ENCODE results near the gene ZMYND8. TPM values are rescaled to one million over a fixed set of nuclear protein-coding genes. Genes with fewer than 3 reads are reported as not detected.
"Not testable (repeated sequence)": the region's sequence is repeated elsewhere in the genome, so short reads cannot be mapped to it uniquely, and the experiment has no call there.

ZMYND8 gene
- total RNA-seq, 1 donor = 20.3 TPM

- H3K4me3 ChIP-seq (ENCODE audit: low read depth, low read length) = no peak overlapping the region
- DNase-seq (ENCODE audit: low read depth) = peak; percentile 87
- no peak for TF ChIP-seq CTCF (IDR thresholded peaks at IDR 0.05; ENCODE audit: insufficient read depth, low read depth, low read length)
Observed at GRCh38 chr20:47379433-47380150, 23.1 kb upstream of the ZMYND8 start.

- no peak for TF ChIP-seq CTCF (IDR thresholded peaks at IDR 0.05; ENCODE audit: insufficient read depth, low read depth, low read length)
- H3K4me3 ChIP-seq (ENCODE audit: low read depth, low read length) = no peak overlapping the region
- no peak for DNase-seq (ENCODE audit: low read depth)
Observed at GRCh38 chr20:47377122-47377722, 20.7 kb upstream of the ZMYND8 start.

GRCh38 chr20:47376096-47376643 lies 19.7 kb upstream of the ZMYND8 start:
- DNase-seq (ENCODE audit: low read depth) = not testable (repeated sequence)

GRCh38 chr20:47374121-47374520 lies 17.6 kb upstream of the ZMYND8 start:
- not testable (repeated sequence) for DNase-seq (ENCODE audit: low read depth); H3K4me3 ChIP-seq (ENCODE audit: low read depth, low read length)

More at GRCh38 chr20:47376096-47376643, 19.7 kb upstream of the ZMYND8 start:
- H3K4me3 ChIP-seq (ENCODE audit: low read depth, low read length) = not testable (repeated sequence)

GRCh38 chr20:47373206-47373733 lies 16.8 kb upstream of the ZMYND8 start:
- TF ChIP-seq CTCF (IDR thresholded peaks at IDR 0.05; ENCODE audit: insufficient read depth, low read depth, low read length) = no peak
- no peak overlapping the region for H3K4me3 ChIP-seq (ENCODE audit: low read depth, low read length)
- DNase-seq (ENCODE audit: low read depth) = no peak

- DNase-seq (ENCODE audit: low read depth) = no peak
- TF ChIP-seq CTCF (IDR thresholded peaks at IDR 0.05; ENCODE audit: insufficient read depth, low read depth, low read length) = no peak
Observed at GRCh38 chr20:47370850-47371782, 14.6 kb upstream of the ZMYND8 start.

GRCh38 chr20:47370214-47370613 lies 13.7 kb upstream of the ZMYND8 start:
- no peak for DNase-seq (ENCODE audit: low read depth)
- no peak overlapping the region for H3K4me3 ChIP-seq (ENCODE audit: low read depth, low read length)
- no peak for TF ChIP-seq CTCF (IDR thresholded peaks at IDR 0.05; ENCODE audit: insufficient read depth, low read depth, low read length)

More at GRCh38 chr20:47370850-47371782, 14.6 kb upstream of the ZMYND8 start:
- H3K4me3 ChIP-seq (ENCODE audit: low read depth, low read length) = no peak overlapping the region

All from fibroblast of villous mesenchyme (primary cell).